CD14-positive monocyte (primary cell): Measurements from ENCODE around the gene GOPC. TPM values are rescaled to one million over a fixed set of nuclear protein-coding genes. Genes with fewer than 3 reads are reported as not detected.

Experiments
- DNase-seq, 3 donors: peaks; one replicate each; pipeline ENCODE4 v3.0.0-alpha.2; 2011 to 2022
- H2AFZ ChIP-seq: 2 replicates; pipeline ENCODE4 v1.6.0; 2012; ENCODE audit warnings: mild to moderate bottlenecking, low read depth, low read length, inconsistent platforms; ENCODE audit not compliant: insufficient read depth, poor library complexity, severe bottlenecking
- H3K27ac ChIP-seq, 2 donors: 1 replicate in 1 of 2; 2 replicates in 1 of 2; pipeline ENCODE4 v1.5.1; 2012 to 2013; ENCODE audit warnings: low read length in 2 of 2, control low read depth in 1 of 2, inconsistent platforms in 1 of 2, low read depth in 1 of 2, mild to moderate bottlenecking in 1 of 2
- H3K27me3 ChIP-seq, 2 donors: one replicate each; pipeline versions ENCODE4 v1.6.0 to v1.6.1; 2011 to 2013; ENCODE audit warnings: low read length in 2 of 2; ENCODE audit not compliant: control insufficient read depth in 2 of 2, insufficient read depth in 2 of 2
- H3K36me3 ChIP-seq, 2 donors: replicated peaks in 1 of 2; 1 replicate in 1 of 2; 2 replicates in 1 of 2; pipeline versions ENCODE4 v1.5.1 to v1.6.1; 2012 to 2013; ENCODE audit warnings: low read length in 2 of 2, control low read depth in 1 of 2, inconsistent platforms in 1 of 2, mild to moderate bottlenecking in 1 of 2; ENCODE audit not compliant: insufficient read depth in 2 of 2, control insufficient read depth in 1 of 2
- H3K4me1 ChIP-seq, 2 donors: 1 replicate in 1 of 2; 2 replicates in 1 of 2; pipeline versions ENCODE4 v1.5.1 to v1.6.1; 2012 to 2013; ENCODE audit warnings: low read length in 2 of 2, control low read depth in 1 of 2, inconsistent platforms in 1 of 2, mild to moderate bottlenecking in 1 of 2, moderate library complexity in 1 of 2; ENCODE audit not compliant: insufficient read depth in 2 of 2, control insufficient read depth in 1 of 2
- H3K4me2 ChIP-seq: replicated peaks from 2 replicates; pipeline ENCODE3; 2012; ENCODE audit warnings: low read length, moderate library complexity, mild to moderate bottlenecking; ENCODE audit not compliant: poor library complexity, severe bottlenecking; ENCODE audit errors: extremely low read depth
- H3K4me3 ChIP-seq, 3 experiments: fragments of 200-600 bp in 1 of 3; sonication (generic) in 1 of 3; replicated peaks in 1 of 3; 1 replicate in 2 of 3; 2 replicates in 1 of 3; pipeline ENCODE4 v1.5.1; 2011 to 2013; ENCODE audit warnings: low read length in 3 of 3, mild to moderate bottlenecking in 3 of 3, control low read depth in 2 of 3, low read depth in 2 of 3, inconsistent platforms in 1 of 3, moderate library complexity in 1 of 3
- H3K79me2 ChIP-seq: 2 replicates; pipeline ENCODE4 v1.6.0; 2012; ENCODE audit warnings: mild to moderate bottlenecking, control low read depth, inconsistent platforms, low read length, moderate library complexity; ENCODE audit not compliant: insufficient read depth
- H3K9ac ChIP-seq: 2 replicates; pipeline ENCODE4 v1.6.0; 2017; ENCODE audit warnings: low read length, mild to moderate bottlenecking; ENCODE audit not compliant: insufficient read depth, poor library complexity, severe bottlenecking
- H3K9me3 ChIP-seq, 2 donors: replicated peaks in 1 of 2; 1 replicate in 1 of 2; 2 replicates in 1 of 2; pipeline versions ENCODE4 v1.5.1 to v1.6.1; 2012 to 2013; ENCODE audit warnings: low read length in 2 of 2, control low read depth in 1 of 2; ENCODE audit not compliant: control insufficient read depth in 1 of 2, insufficient read depth in 1 of 2
- H4K20me1 ChIP-seq: 2 replicates; pipeline ENCODE4 v1.6.0; 2012; ENCODE audit warnings: mild to moderate bottlenecking, low read length, control low read depth, moderate library complexity; ENCODE audit not compliant: insufficient read depth
- H3K27ac Mint-ChIP-seq, 7 donors: one replicate each; pipeline ENCODE4 v1.8.0; 2020; ENCODE audit warnings: mild to moderate bottlenecking in 7 of 7, mixed read lengths in 7 of 7, moderate library complexity in 6 of 7, inconsistent platforms in 2 of 7
- H3K27me3 Mint-ChIP-seq, 3 donors: one replicate each; pipeline ENCODE4 v1.8.0; 2021 to 2022; ENCODE audit warnings: low read depth in 3 of 3, mild to moderate bottlenecking in 3 of 3, mixed read lengths in 3 of 3, moderate library complexity in 3 of 3, inconsistent platforms in 1 of 3
- H3K36me3 Mint-ChIP-seq, 2 donors: one replicate each; pipeline ENCODE4 v1.8.0; 2020; ENCODE audit warnings: mixed read lengths in 2 of 2, inconsistent platforms in 1 of 2, mild to moderate bottlenecking in 1 of 2
- H3K4me1 Mint-ChIP-seq: one replicate; pipeline ENCODE4 v1.8.0; 2020; ENCODE audit warnings: mild to moderate bottlenecking, mixed read lengths
- H3K4me3 Mint-ChIP-seq, 2 donors: one replicate each; pipeline ENCODE4 v1.8.0; 2020; ENCODE audit warnings: mild to moderate bottlenecking in 2 of 2, mixed read lengths in 2 of 2, moderate library complexity in 1 of 2
- H3K9me3 Mint-ChIP-seq, 7 donors: one replicate each; pipeline ENCODE4 v1.8.0; 2020 to 2022; ENCODE audit warnings: mixed read lengths in 7 of 7, mild to moderate bottlenecking in 6 of 7, moderate library complexity in 6 of 7, inconsistent platforms in 2 of 7
- CTCF ChIP-seq: fragments of 200-600 bp; IDR thresholded peaks from one replicate; pipeline ENCODE4 v1.8.0; 2022; ENCODE audit warnings: antibody characterized with exemption, mild to moderate bottlenecking
- WGBS: methylation state at CpG from one replicate; pipeline ENCODE4 v1.1.5; 2013; ENCODE audit warnings: missing lambda C conversion rate; ENCODE audit not compliant: insufficient coverage; 5-methylcytosine and 5-hydroxymethylcytosine counted together
- intact Hi-C, 2 donors: fragments of 100-400 bp; cut with micrococcal nuclease; formaldehyde crosslinking; loops; one replicate each; pipeline versions ENCODE4 v1.15.0 to v1.15.1; 2023
- polyA plus RNA-seq, 3 donors: library from polyadenylated mRNA; depleted of rRNA in 1 of 3; unstranded in 2 of 3; stranded (reverse) in 1 of 3; fragments of 300-500 nt in 2 of 3; fragments of >200 nt in 1 of 3; fragmentation: Illumina TruSeq in 2 of 3; gene quantifications; 1 replicate in 2 of 3; 2 replicates in 1 of 3; pipeline ENCODE4 v1.2.3, GENCODE V29; 2012 to 2021

Gene GOPC
- polyA plus RNA-seq, 3 donors: 2.7 to 8.0 (median 5.2) TPM

- H3K79me2 ChIP-seq: no peaks in the 10 kb centered on the region
- no peak overlapping the region for H3K4me2 ChIP-seq
- TF ChIP-seq CTCF: no peak
- no peaks in the 10 kb centered on the region for H4K20me1 ChIP-seq
- DNase-seq: no peak
- no peak overlapping the region for H3K27ac ChIP-seq
- no peaks in the 10 kb centered on the region for H3K4me1 ChIP-seq
- Mint-ChIP-seq H3K27me3 (peaks cover 0 to 6% (median 2%) of the 10 kb centered on the region in 3 donors), H3K27ac (no peak overlapping the region), H3K9me3 (peaks cover 0 to 2% (median 2%) of the 10 kb centered on the region in 7 donors), H3K4me3 (no peak overlapping the region), H3K36me3 (peaks cover 0 to 2% of the 10 kb centered on the region in 2 donors), H3K4me1 (no peaks in the 10 kb centered on the region)
- no peak overlapping the region for H3K4me3 ChIP-seq
- WGBS: no CpG with 5 or more reads among the region's 7 CpGs
- no peaks in the 10 kb centered on the region for H3K9me3 ChIP-seq
- intact Hi-C loops: no loop called here
- H3K36me3 ChIP-seq: no peaks in the 10 kb centered on the region
- H3K27me3 ChIP-seq: no peaks in the 10 kb centered on the region
- H2AFZ ChIP-seq: no peak overlapping the region
- no peak overlapping the region for H3K9ac ChIP-seq
These were observed 88.4 kb downstream of the GOPC start for GRCh38 chr6:117513778-117514365.

DNA sequence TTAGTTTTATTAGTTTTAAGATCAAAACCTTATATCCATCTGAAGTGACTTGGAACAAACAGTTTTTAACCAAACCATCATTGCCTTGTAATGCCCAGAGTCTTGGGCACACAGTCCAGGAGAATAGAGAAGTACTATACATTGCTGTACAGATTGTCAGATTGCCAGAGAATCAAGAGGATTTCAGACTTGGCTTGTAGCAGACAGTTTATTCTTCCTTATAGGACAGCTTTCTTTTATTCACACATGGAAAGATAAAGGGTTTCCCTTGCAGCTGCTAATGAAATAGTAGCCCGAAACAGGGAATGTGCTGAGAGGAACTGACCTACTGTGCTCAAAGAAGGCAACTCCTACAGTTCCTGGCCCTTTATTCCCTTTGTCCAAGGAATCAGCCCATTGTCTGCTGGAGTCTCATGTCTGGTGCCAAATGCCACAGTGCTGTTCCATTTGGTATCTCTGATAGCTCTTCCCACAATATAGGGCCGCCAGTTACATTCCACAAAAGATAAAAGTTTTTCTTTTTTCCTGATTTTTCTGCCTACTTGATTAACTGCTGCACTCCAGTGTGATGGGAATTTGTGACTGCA is 89.2 kb downstream of the GOPC start:
- intact Hi-C loops: no loop called here
- H2AFZ ChIP-seq: no peak overlapping the region
- no peaks in the 10 kb centered on the region for H3K4me1 Mint-ChIP-seq
- 20% methylated on average over 1 of the region's 2 CpGs for WGBS
- H4K20me1 ChIP-seq: no peaks in the 10 kb centered on the region
- peaks cover 2% of the 10 kb centered on the region in 2 donors for H3K36me3 Mint-ChIP-seq
- DNase-seq: no peak
- no peak overlapping the region for H3K27ac ChIP-seq
- no peak overlapping the region for H3K9ac ChIP-seq
- no peaks in the 10 kb centered on the region for H3K4me1 ChIP-seq
- no peak overlapping the region for H3K4me3 ChIP-seq
- H3K9me3 Mint-ChIP-seq: peaks cover 0 to 2% (median 1%) of the 10 kb centered on the region in 7 donors
- H3K36me3 ChIP-seq: no peaks in the 10 kb centered on the region
- H3K9me3 ChIP-seq: no peaks in the 10 kb centered on the region
- no peaks in the 10 kb centered on the region for H3K79me2 ChIP-seq
- H3K27ac Mint-ChIP-seq: no peak overlapping the region
- H3K4me2 ChIP-seq: no peak overlapping the region
- H3K4me3 Mint-ChIP-seq: no peak overlapping the region
- H3K27me3 ChIP-seq: no peaks in the 10 kb centered on the region
- no peak for TF ChIP-seq CTCF
- peaks cover 0 to 4% (median 2%) of the 10 kb centered on the region in 3 donors for H3K27me3 Mint-ChIP-seq
